GM18868 (cell line): ENCODE data around the gene RNF183.
"Not testable (repeated sequence)": the region's sequence is repeated elsewhere in the genome, so short reads cannot be mapped to it uniquely, and the experiment has no call there.

Experiments
- ATAC-seq: cut with Tn5 transposase; IDR thresholded peaks from one replicate; pipeline ENCODE4 v1.9.1; 2021; ENCODE audit warnings: mild to moderate bottlenecking, moderate library complexity; ENCODE audit not compliant: unreplicated experiment

The RNF183 gene

DNA sequence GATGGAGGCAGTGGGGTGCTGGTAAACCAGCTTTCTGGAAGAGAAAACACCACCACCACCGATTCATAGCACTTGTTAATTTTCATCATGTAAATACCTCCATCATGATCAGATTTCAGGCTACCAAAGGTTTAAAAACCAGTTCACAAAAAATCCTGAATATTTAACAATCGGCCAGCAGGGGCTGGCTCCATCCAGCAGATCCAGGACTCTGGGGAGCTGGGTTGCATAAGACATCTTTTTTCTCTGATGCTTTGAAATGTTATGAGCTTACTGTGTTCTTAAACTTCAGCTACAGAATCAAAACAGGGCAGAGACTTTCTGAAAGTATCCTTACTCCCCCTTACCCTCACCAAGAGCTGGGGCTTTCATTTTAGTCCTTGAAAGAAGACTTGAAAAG lies 14.6 kb upstream of the RNF183 start:
- ATAC-seq = no peak

DNA sequence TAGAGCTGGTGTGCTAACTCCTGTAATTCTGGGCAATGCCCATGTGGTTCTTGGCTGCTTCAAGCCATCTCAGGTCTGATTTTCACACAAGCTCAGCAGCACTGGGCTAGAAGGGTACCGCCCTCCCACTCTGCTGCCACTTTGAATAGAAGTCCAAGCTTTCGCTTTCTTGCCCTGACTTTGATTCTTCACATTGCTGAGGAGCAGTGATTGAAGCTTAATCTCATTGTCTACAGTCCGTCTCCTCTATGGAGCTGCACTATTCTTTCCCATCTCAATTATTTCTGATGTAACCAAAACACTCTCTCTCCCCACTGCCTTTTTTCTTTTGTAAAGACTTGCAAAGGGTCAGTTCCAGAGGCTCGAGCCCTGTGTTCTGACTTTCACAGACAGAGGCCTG lies 12.9 kb upstream of the RNF183 start:
- no peak for ATAC-seq

DNA sequence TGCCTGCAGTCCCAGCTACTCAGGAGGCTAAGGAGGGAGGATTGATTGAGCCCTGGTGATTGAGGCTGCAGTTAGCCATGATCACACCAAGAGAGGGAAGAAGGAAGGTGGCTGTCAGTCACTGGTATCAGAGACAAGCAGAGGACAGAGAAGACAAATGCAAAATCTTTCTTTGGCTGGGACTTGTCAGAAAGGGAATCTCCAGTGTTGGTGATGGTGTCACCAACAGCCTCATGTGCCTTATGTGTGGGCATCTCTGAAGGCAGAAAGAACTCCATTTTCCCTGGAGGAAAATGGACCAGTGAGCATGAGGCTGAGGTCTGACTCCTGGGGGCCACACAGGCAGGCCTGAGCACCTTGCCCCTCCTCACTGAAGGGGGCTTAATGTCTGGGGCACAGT lies 12.1 kb upstream of the RNF183 start:
- ATAC-seq = no peak

DNA sequence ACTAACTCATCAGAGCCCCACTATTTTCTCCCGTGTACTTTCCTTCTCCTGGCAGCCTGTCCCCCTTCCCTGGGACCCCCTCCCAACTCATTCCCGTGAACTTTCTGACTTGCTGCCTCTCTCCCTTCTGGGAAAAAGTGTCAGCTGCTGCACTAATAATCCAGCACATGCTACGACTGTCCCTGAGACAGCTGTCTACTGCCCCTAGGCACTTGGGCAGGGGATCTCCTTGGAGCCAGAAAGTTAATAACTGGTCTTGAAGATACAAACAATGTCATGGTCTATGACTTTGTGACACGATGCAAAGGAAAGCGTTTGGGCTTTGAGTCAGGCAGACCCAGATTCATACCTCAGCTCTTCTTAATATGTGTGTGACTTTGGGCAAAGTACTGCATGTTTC lies 10.1 kb upstream of the RNF183 start:
- no peak for ATAC-seq

DNA sequence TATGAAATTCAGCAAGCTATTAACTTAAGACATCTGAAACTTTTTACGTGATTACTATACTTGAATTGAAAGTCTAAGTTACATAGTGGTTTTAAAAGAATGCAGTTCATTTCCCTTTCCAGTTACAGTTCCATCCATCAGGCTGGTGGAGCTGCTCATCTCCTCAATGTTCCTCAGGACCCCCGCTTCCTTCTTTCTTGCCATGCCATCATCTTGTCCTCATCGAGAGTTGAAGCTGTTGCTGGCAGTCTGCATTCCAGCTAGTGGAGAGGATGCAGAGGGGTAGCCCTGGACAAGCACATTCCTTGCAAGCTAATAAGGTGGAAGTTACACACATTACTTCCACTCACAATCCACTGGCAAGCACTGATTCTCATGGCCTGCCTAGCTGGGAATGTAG lies 8.8 kb upstream of the RNF183 start:
- no peak for ATAC-seq

DNA sequence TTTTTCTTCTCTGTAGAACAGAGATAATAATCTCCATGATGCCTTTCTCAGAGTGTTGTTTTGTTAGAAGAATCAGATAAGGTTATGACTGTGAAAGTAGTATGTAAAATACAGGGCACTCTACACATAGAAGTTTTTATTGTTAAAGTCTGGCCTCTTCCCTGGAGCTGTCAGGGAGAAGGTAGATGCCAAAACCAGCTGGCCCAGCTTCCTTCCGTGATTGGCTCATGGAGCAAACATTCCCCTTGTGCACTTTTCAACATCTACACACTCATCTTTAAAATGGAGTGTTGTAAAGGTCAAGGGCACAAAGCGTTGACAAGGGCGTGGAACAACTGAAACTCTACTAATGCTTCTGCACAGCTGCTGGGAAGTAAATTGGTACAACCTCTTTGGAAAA lies 7.4 kb upstream of the RNF183 start:
- ATAC-seq = no peak

DNA sequence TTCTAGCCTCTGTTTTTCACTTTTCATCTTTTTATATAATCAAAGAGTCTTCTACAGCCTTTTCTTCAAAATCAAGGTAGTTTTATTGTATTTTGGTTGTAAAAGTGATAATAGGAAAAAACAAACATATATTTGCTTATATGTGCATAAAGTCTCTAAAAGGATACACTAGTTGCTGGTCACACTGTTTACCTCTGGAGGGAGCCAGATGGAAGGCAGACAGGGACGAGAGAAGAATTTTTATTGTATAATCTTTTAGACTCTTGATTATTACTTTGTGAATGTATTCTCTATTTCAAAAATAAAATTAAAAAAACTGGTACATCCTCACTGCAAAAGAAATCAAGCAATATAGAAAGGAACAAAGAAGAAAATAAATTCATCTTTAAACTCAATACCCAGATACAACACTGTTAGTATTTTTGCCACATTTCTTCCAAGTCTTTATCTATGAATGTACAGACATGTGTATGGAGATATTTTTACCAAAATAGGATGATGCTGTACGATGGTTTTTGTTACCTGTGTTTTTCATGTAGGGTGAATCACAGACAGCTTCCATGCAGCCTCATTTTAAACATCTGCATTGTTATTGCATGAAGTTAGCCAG lies 6.1 kb upstream of the RNF183 start:
- no peak for ATAC-seq

DNA sequence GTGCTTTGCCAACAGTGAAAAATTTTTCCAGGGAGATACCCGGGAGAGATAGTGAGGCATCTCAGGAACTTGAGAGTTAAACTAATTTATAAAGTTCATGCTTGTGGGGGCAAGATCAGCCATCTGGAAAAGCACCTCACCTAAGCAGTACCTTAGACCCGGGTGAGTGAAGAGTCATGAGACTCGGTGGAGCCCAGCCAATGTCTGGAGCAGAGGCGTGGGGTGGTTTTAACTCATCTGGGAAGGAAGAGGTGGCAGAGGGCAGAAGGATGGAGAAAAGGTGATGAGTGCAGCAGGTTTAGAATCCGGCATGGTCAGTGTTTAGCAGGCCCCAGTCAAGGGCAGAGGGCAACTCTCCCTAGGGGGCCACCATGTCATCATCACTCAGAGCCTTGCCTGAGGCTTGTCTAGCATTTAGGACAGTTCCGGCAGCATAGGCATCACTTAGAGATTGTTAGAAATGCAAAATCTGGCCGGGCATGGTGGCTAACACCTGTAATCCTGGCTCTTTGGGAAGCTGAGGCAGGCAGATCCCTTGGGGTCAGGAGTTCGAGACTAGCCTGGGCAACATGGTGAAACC lies 4.3 kb upstream of the RNF183 start:
- no peak for ATAC-seq

DNA sequence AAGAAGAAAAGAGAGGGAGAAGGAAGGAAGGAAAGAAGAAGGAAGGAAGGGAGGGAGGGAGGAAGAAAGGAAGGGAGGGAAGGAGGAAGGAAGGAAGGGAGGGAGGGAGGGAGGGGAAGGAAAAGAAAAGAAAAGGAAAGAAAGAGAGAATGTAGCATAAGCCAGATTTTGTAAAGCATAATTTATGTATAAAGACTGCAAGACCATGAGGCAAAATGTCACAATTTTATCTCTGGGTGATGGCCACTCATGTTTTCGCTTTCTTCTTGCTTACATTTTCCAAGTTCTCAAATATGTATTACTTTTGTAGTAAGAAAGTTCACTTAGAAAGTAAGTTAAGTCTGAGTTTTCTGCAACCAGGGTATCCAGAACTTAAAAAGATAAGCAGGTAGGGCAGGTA lies 3.4 kb upstream of the RNF183 start:
- ATAC-seq = no peak

DNA sequence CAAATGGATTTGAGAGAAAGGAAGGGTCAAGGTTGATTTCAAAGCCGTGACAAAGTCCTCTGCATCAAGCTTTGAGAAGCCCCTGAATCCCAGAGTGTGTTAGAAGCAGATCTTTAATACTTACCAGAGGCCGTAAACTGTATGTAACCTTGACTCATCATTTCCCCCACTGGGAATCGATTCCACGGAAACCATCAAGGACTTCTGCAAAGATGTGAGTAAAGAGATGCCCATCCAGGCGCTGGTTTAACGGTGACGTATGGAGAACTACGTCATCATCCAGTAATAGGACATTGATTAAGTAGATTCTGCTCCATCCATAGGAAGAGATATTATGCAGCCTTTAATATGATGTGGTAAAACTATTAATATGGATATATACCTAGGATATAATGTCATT lies 1.6 kb downstream of the RNF183 start:
- ATAC-seq = no peak

DNA sequence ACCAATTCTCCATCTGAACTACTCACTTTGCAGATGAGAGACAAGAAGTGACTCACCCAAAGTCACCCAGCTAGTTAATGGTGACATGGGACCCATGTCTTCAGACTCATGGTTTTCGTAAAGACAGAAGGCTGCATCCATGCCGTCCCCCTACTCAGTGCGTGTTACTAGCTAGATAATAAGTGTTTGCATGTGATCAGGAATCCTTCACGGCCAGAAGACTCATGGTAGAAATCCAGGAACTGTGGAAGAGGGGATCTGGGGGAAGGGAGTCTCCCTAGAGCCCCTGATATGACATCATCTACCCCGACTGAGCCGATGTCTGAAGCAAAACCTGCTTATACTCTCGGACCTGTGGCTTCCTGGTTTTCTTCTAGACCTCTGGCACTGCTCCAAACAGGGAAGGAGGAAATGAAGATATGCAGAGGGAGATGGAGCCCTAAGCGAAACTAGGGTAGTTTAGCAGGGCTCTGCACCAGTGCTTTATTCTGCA lies 3.3 kb downstream of the RNF183 start:
- ATAC-seq = no peak

DNA sequence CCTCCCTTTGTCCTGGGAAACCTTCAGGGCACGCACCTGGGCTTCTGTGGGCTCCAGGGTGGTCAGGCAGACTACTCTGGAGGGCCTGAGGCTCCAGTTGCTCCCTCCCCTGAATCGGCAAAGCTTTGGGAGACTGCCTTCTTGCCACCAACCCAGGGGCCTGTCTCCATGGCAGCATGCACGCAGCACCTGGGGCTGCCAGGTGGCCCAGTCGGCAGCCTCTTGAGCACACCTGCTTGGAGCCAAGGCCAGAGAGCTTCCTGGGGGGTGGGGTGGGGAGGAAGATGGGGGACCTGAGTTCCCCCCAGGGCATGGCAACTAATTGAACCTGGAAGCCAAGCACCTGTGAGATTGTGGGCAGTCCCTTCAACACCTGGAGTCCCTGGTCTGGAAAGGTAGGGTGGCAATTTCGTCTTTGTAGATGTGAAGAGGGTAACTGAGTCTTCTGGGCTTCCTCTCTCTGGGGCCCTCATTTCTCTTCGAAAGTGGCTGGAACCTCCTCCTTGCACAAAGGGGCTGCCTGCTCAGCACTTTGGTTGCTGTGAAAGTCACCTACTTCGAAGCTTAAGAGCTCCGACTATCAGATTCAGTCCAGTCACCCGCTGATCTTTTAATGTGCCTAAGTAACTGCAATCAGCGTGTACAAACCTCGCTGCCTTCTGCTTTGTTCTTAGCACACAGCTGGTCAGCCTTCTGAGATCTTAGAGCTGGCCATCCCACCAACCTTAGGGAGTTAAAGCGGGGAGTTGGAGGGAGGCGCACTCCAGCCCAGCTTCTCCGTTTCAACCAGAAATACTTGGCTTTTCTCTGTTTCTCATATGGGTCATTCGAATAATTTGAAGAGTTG lies 4.0 kb downstream of the RNF183 start:
- ATAC-seq = no peak

DNA sequence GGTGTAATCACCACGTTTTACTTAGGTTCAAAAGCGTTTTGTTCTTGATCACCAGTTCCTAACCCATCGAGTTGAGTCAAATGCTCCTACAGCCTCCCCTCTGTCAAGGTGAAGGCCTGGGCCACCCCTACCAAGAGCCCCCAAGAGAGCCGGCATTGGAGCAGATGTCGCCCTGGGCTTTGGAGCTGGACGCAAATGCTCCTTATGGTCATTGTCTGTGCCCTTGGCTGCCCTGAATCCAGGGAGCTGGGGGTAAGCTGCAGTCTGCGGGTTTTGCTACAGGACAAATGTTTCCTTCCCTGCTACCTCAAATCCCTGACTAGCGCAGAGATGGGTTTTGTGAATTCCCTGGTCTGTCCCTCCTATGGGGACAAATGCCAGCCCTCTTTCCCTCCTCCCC lies 4.9 kb downstream of the RNF183 start:
- ATAC-seq = no peak

DNA sequence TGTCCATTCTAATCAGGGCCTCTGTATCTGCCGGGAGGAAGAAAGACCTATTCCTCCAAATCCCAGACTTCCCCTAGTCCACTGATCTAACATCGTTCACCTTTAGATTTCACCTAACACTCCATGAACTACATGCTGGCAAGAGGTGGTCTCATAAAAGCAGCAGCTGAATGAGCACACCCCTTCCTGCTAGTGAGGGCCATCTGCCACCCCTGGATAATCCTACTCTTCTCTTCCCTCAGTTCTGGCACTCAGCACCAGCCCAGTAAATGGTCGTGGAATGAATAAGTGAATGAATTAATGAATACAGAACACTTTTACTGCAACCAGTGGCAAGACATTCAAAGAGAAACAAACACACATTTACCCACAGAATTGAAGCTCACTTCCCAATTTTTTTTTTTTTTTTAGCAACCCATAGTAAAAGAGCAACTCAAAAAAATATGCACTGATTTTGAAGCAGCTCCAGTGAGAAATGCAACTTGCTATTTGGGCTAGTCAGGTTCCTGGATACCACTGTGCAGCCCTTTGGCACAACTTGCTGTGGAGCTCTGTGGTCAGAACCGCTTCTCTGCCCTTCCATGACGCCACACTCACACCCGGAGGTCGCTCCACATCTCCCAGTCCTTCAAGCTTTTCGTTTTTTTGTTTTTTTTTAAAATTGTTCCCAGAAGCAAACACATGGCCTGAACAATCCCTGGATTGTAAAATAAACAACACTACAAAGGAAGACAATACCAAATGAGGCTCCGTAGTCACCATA lies 6.2 kb downstream of the RNF183 start:
- ATAC-seq = no peak

DNA sequence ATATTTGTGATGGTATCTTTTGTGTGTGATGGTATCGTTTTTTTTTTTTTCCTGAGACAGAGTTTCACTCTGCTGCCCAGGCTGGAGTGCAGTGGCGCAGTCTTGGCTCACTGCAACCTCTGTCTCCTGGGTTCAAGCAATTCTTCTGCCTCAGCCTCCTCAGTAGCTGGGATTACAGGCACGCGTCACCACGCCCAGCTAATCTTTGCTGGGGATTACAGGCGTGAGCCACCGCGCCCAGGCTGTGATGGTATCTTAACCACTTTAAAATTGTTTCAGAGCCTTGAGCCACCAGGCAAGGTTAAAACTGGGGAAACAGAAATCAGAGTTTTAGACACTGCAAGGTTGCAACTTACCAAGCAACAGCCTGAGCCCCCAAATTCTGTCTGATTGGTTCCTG lies 6.9 kb downstream of the RNF183 start:
- not testable (repeated sequence) for ATAC-seq

DNA sequence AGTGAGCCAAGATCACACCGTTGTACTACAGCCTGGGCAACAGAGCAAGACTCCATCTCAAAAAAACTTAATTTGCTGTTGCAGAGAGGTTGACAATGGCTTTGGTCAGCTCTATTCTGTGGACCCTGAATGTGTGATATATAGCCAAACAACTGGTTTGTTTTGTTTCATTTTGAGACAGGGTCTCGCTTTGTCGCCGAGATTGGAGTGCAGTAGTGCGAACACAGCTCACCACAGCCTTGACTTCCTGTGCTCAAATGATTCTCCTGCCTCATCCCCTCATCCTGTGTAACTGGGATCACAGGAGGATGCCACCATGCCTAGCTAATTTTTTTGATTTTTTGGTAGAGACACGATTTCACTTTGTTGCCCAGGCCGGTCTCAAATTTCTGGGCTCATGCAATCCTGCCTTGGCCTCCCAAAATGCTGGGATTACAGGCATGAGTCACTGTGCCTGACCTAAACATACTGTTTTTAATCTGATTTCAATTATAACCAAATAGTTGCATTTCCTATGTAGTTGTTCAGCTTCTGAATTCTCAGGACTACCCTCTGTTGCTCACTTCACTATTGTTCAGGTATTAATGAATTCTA lies 9.8 kb downstream of the RNF183 start:
- no peak for ATAC-seq

DNA sequence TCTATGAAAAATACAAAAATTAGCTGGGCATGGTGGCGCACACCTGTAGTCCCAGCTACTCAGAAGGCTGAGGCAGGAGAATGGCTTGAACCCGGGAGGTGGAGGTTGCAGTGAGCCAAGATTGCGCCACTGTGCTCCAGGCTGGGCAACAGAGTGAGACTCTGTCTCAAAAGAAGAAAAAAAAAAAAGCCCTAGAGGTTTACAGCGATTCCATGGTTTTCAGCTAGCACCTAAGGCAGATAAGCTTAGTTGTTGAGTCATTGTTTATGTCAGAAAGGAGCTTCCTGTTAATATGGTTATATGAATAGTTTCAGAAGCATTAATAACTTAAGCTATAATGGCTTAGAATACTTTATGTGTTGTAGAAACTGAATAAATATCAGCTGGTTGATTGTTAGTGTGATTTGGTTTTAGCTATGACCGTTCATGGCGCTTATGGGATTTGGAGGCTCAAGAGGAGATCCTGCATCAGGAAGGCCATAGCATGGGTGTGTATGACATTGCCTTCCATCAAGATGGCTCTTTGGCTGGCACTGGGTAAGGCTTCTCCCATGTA lies 13.0 kb downstream of the RNF183 start:
- ATAC-seq = no peak

DNA sequence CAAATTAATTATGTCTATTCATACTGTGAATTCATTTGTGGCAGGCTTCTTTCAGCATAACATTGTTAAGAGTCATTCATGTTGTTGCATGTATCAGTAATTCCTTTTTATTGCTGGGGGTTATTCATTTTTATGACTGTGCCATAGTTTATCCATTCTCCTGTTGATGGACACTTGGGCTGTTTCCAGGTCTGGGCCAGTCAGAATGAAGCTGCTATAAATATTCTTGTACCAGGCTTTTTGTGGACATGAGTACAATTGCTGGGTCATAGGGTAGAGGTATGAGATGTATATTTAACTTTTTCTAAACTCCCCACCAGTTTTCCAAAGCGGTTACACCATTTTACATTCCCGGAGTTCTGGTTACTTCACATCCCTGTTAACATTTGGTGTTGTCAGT lies 14.1 kb downstream of the RNF183 start:
- no peak for ATAC-seq

DNA sequence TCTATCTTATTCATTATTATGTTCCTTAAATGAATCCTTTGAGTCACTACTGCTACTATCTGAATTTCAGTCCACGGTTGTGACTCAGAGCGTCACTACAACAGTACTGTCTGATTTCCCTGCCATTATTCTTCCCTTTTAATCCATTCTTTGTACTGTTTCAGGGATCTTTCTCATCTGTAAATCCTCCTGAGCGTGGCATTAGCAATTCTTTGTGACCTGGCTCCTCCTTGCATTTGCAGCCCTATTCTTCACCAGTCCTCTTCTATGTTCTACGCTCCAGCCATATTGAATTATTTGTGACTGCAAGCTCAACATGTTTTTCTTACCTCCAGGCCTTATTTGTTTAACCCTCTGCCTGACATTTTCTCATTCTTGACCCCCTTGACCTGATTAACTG lies 21.8 kb downstream of the RNF183 start:
- ATAC-seq = no peak

DNA sequence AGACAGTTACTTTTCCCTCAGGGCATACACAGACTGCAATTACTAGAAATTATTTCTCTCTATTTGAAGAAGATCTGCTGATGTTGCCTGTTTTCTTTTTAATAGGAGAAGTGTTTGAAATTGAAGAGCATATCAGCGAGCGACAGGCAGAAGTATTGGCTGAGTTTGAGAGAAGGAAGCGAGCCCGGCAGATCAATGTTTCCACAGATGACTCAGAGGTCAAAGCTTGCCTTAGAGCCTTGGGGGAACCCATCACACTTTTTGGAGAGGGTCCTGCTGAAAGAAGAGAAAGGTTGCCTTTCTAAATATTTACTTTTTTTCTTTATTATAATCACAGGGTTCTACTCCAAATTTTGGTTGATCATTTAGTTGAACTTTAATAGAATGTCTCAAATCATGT lies 24.3 kb downstream of the RNF183 start:
- ATAC-seq = no peak
